ENCODE results near the gene FHIT. TPM values are rescaled to one million over a fixed set of nuclear protein-coding genes. Genes with fewer than 3 reads are reported as not detected.

The FHIT gene
- total and polyA plus RNA-seq, 2 experiments from 2014 or later = 0.22 to 0.90 TPM

GRCh38 chr3:59940718-59941117 lies 1310.5 kb downstream of the FHIT start:
- 65 to 73% methylated on average over 3 of the region's 3 CpGs for WGBS, 2 experiments (ENCODE audit: low coverage in 1 of 2, low lambda C conversion rate in 2 of 2, missing lambda C conversion rate in 2 of 2)

GRCh38 chr3:59939826-59940426 lies 1311.3 kb downstream of the FHIT start:
- no peaks in the 10 kb centered on the region for H3K36me3 ChIP-seq (ENCODE audit: low read depth)
- no peak overlapping the region for H2AFZ ChIP-seq
- no peak overlapping the region for H3K4me3 ChIP-seq
- TF ChIP-seq EZH2 (IDR thresholded peaks at IDR 0.05; ENCODE audit: insufficient read depth, poor library complexity, severe bottlenecking) (no peak), EZH2phosphoT487 (IDR thresholded peaks at IDR 0.05; ENCODE audit: insufficient read depth, low read depth) (no peak)
- H3K4me1 ChIP-seq (ENCODE audit: insufficient read depth) = no peaks in the 10 kb centered on the region
- no peaks in the 10 kb centered on the region for H3F3A ChIP-seq (ENCODE audit: insufficient read depth)
- H3K9me2 ChIP-seq (ENCODE audit: insufficient read depth) = no peaks in the 10 kb centered on the region
- H3K9me3 ChIP-seq (ENCODE audit: low read depth) = no peaks in the 10 kb centered on the region
- no peak overlapping the region for H3K4me2 ChIP-seq (ENCODE audit: unreplicated experiment)
- no peaks in the 10 kb centered on the region for H3K79me2 ChIP-seq (ENCODE audit: insufficient read depth)
- H3K9ac ChIP-seq = no peak overlapping the region
- 66 to 67% methylated on average over 4 of the region's 4 CpGs for WGBS, 2 experiments (ENCODE audit: low coverage in 1 of 2, low lambda C conversion rate in 2 of 2, missing lambda C conversion rate in 2 of 2)
- no peaks in the 10 kb centered on the region for H4K20me1 ChIP-seq (ENCODE audit: insufficient read depth)
- in situ Hi-C loops (cut with MboI) = no loop called here
- H3K27me3 ChIP-seq (replicated peaks; ENCODE audit: insufficient read depth) = no peaks in the 10 kb centered on the region
- DNase-seq = no peak
- no peak overlapping the region for H3K27ac ChIP-seq

More at GRCh38 chr3:59940718-59941117, 1310.5 kb downstream of the FHIT start:
- Histone ChIP-seq H3K4me3 (no peak overlapping the region), H2AFZ (no peak overlapping the region), H3F3A (ENCODE audit: insufficient read depth) (no peaks in the 10 kb centered on the region), H3K9me3 (ENCODE audit: low read depth) (no peaks in the 10 kb centered on the region), H3K27ac (no peak overlapping the region), H3K79me2 (ENCODE audit: insufficient read depth) (no peaks in the 10 kb centered on the region), H3K9me2 (ENCODE audit: insufficient read depth) (no peaks in the 10 kb centered on the region), H3K36me3 (ENCODE audit: low read depth) (no peaks in the 10 kb centered on the region), H3K4me2 (ENCODE audit: unreplicated experiment) (no peak overlapping the region), H3K9ac (no peak overlapping the region), H4K20me1 (ENCODE audit: insufficient read depth) (no peaks in the 10 kb centered on the region), H3K4me1 (ENCODE audit: insufficient read depth) (no peaks in the 10 kb centered on the region), H3K27me3 (replicated peaks; ENCODE audit: insufficient read depth) (no peaks in the 10 kb centered on the region)
- in situ Hi-C loops (cut with MboI) = no loop called here
- no peak for TF ChIP-seq EZH2 (IDR thresholded peaks at IDR 0.05; ENCODE audit: insufficient read depth, poor library complexity, severe bottlenecking)
- TF ChIP-seq EZH2phosphoT487 (IDR thresholded peaks at IDR 0.05; ENCODE audit: insufficient read depth, low read depth) = no peak
- DNase-seq = no peak

GRCh38 chr3:59938828-59939227 lies 1312.4 kb downstream of the FHIT start:
- Histone ChIP-seq H3K79me2 (ENCODE audit: insufficient read depth) (no peaks in the 10 kb centered on the region), H3K9ac (no peak overlapping the region), H3K4me1 (ENCODE audit: insufficient read depth) (no peaks in the 10 kb centered on the region), H3K4me2 (ENCODE audit: unreplicated experiment) (no peak overlapping the region), H2AFZ (no peak overlapping the region), H4K20me1 (ENCODE audit: insufficient read depth) (no peaks in the 10 kb centered on the region), H3K9me3 (ENCODE audit: low read depth) (no peaks in the 10 kb centered on the region), H3K36me3 (ENCODE audit: low read depth) (no peaks in the 10 kb centered on the region), H3F3A (ENCODE audit: insufficient read depth) (no peaks in the 10 kb centered on the region), H3K27ac (no peak overlapping the region), H3K9me2 (ENCODE audit: insufficient read depth) (no peaks in the 10 kb centered on the region), H3K27me3 (replicated peaks; ENCODE audit: insufficient read depth) (no peaks in the 10 kb centered on the region), H3K4me3 (no peak overlapping the region)
- in situ Hi-C loops (cut with MboI) = no loop called here
- TF ChIP-seq EZH2 (IDR thresholded peaks at IDR 0.05; ENCODE audit: insufficient read depth, poor library complexity, severe bottlenecking) = no peak
- TF ChIP-seq EZH2phosphoT487 (IDR thresholded peaks at IDR 0.05; ENCODE audit: insufficient read depth, low read depth) = no peak
- WGBS, 2 experiments (ENCODE audit: low coverage in 1 of 2, low lambda C conversion rate in 2 of 2, missing lambda C conversion rate in 2 of 2) = 29 to 38% methylated on average over 3 of the region's 3 CpGs
- no peak for DNase-seq

DNA sequence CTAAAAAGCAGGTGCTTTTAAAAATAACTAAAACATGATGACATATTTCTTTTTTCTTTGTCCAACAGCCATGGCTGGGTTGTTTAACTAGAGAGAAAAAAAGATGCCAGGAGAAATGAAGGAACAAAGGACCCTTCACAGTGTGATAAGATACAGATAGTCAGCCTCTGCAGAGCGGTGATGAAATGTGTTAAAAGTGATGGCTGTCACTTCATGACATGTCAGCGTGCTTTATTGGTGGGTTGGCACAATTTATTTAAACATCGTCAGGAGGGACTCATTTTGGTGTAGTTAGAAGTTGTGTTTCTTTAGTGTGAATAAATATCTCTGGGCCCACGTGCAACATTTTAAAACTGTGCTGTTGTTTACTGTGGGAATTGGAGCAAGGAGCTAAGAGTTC lies 1314.1 kb downstream of the FHIT start:
- in situ Hi-C loops (cut with MboI) = no loop called here
- no peak overlapping the region for H3K27ac ChIP-seq
- no peak overlapping the region for H2AFZ ChIP-seq
- no peaks in the 10 kb centered on the region for H3K36me3 ChIP-seq (ENCODE audit: low read depth)
- no peak for TF ChIP-seq EZH2phosphoT487 (IDR thresholded peaks at IDR 0.05; ENCODE audit: insufficient read depth, low read depth)
- 32 to 36% methylated on average over 4 of the region's 4 CpGs for WGBS, 2 experiments (ENCODE audit: low coverage in 1 of 2, low lambda C conversion rate in 2 of 2, missing lambda C conversion rate in 2 of 2)
- no peak overlapping the region for H3K4me3 ChIP-seq
- no peaks in the 10 kb centered on the region for H3K9me3 ChIP-seq (ENCODE audit: low read depth)
- no peak for DNase-seq
- H3K27me3 ChIP-seq (replicated peaks; ENCODE audit: insufficient read depth) = no peaks in the 10 kb centered on the region
- no peaks in the 10 kb centered on the region for H3K9me2 ChIP-seq (ENCODE audit: insufficient read depth)
- H3K4me2 ChIP-seq (ENCODE audit: unreplicated experiment) = no peak overlapping the region
- no peaks in the 10 kb centered on the region for H4K20me1 ChIP-seq (ENCODE audit: insufficient read depth)
- H3K4me1 ChIP-seq (ENCODE audit: insufficient read depth) = no peaks in the 10 kb centered on the region
- H3F3A ChIP-seq (ENCODE audit: insufficient read depth) = no peaks in the 10 kb centered on the region
- H3K79me2 ChIP-seq (ENCODE audit: insufficient read depth) = no peaks in the 10 kb centered on the region
- no peak overlapping the region for H3K9ac ChIP-seq

DNA sequence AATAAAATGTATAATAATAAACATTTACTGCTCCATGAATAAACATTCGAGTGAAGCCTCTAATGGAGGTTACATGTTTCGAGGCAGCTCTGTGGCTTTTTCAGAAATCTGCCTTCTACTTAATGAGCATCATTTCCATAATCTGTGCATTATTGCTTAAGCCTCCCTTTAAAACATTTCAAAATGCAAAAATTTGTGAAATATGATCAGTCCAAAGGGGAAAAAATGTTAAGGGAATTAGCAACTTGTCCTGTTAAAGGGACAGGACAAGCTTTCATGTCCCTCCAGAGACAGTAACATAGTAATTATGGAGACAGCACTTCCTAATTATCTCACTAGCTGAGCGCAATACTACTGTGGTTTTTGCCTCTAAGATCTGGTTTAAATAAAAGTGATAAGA lies 1314.8 kb downstream of the FHIT start:
- in situ Hi-C loops (cut with MboI) = no loop called here
- Histone ChIP-seq H3K9ac (no peak overlapping the region), H3K4me1 (ENCODE audit: insufficient read depth) (no peaks in the 10 kb centered on the region)

More for the DNA sequence above, 1314.8 kb downstream of the FHIT start:
- 47 to 55% methylated on average over 3 of the region's 3 CpGs for WGBS, 2 experiments (ENCODE audit: low coverage in 1 of 2, low lambda C conversion rate in 2 of 2, missing lambda C conversion rate in 2 of 2)
- Histone ChIP-seq H2AFZ (no peak overlapping the region), H3K4me2 (ENCODE audit: unreplicated experiment) (no peak overlapping the region), H3K4me3 (no peak overlapping the region), H3K79me2 (ENCODE audit: insufficient read depth) (no peaks in the 10 kb centered on the region), H3K9me3 (ENCODE audit: low read depth) (no peaks in the 10 kb centered on the region), H3K27me3 (replicated peaks; ENCODE audit: insufficient read depth) (no peaks in the 10 kb centered on the region), H3F3A (ENCODE audit: insufficient read depth) (no peaks in the 10 kb centered on the region), H3K36me3 (ENCODE audit: low read depth) (no peaks in the 10 kb centered on the region), H4K20me1 (ENCODE audit: insufficient read depth) (no peaks in the 10 kb centered on the region), H3K27ac (no peak overlapping the region), H3K9me2 (ENCODE audit: insufficient read depth) (no peaks in the 10 kb centered on the region)
- DNase-seq = no peak
- TF ChIP-seq EZH2phosphoT487 (IDR thresholded peaks at IDR 0.05; ENCODE audit: insufficient read depth, low read depth) (no peak), EZH2 (IDR thresholded peaks at IDR 0.05; ENCODE audit: insufficient read depth, poor library complexity, severe bottlenecking) (no peak)

All from GM23248 (cell line).